ENCODE data around the gene PPA1.
"Not testable (repeated sequence)": the region's sequence is repeated elsewhere in the genome, so short reads cannot be mapped to it uniquely, and the experiment has no call there.

Gene PPA1

GRCh38 chr10:70206762-70207161, 26.5 kb downstream of the PPA1 start:
- DNase-seq = no peak

GRCh38 chr10:70201105-70201504, 32.1 kb downstream of the PPA1 start:
- no peak for DNase-seq

GRCh38 chr10:70198696-70199466, 34.3 kb downstream of the PPA1 start:
- DNase-seq = no peak

GRCh38 chr10:70197235-70197945, 35.8 kb downstream of the PPA1 start:
- DNase-seq = no peak

GRCh38 chr10:70193391-70193844, 39.8 kb downstream of the PPA1 start:
- DNase-seq = no peak

GRCh38 chr10:70192326-70192968, 40.8 kb downstream of the PPA1 start:
- DNase-seq = no peak

- no peak for DNase-seq
These were observed 41.3 kb downstream of the PPA1 start for GRCh38 chr10:70191972-70192305.

GRCh38 chr10:70191161-70191971, 41.9 kb downstream of the PPA1 start:
- DNase-seq = no peak

- DNase-seq = no peak
These were observed 42.6 kb downstream of the PPA1 start for GRCh38 chr10:70190581-70190980.

GRCh38 chr10:70190102-70190501, 43.1 kb downstream of the PPA1 start:
- DNase-seq = no peak

GRCh38 chr10:70188768-70189167, 44.5 kb downstream of the PPA1 start:
- no peak for DNase-seq

- no peak for DNase-seq
These were observed 46.7 kb downstream of the PPA1 start for GRCh38 chr10:70186571-70186970.

- no peak for DNase-seq
These were observed 47.1 kb downstream of the PPA1 start for GRCh38 chr10:70186090-70186489.

GRCh38 chr10:70183304-70183703, 49.9 kb downstream of the PPA1 start:
- no peak for DNase-seq

GRCh38 chr10:70179209-70179608, 54.0 kb downstream of the PPA1 start:
- DNase-seq = not testable (repeated sequence)

- DNase-seq = no peak
These were observed 55.0 kb downstream of the PPA1 start for GRCh38 chr10:70178139-70178725.

GRCh38 chr10:70176441-70176840, 56.8 kb downstream of the PPA1 start:
- DNase-seq = no peak

GRCh38 chr10:70175516-70175915, 57.7 kb downstream of the PPA1 start:
- no peak for DNase-seq

GRCh38 chr10:70174058-70174741, 59.0 kb downstream of the PPA1 start:
- DNase-seq = peak; percentile 7

- DNase-seq = no peak
These were observed 63.4 kb downstream of the PPA1 start for GRCh38 chr10:70169649-70170364.

GRCh38 chr10:70169011-70169410, 64.2 kb downstream of the PPA1 start:
- no peak for DNase-seq
